GM23248 (cell line): ENCODE results near the gene HMG20A. TPM values are rescaled to one million over a fixed set of nuclear protein-coding genes. Genes with fewer than 3 reads are reported as not detected.
A peak's percentile ranks its signal among the peaks of the same experiment; 100 is the strongest.

Experiments used
- DNase-seq: peaks from one replicate; pipeline ENCODE4 v3.0.0-alpha.2; 2015
- H2AFZ ChIP-seq: fragments of 200-600 bp; sonication (generic); 2 replicates; pipeline ENCODE4 v1.6.1; 2016; ENCODE audit warnings: antibody characterized with exemption
- H3F3A ChIP-seq: fragments of 200-600 bp; sonication (generic); 2 replicates; pipeline ENCODE4 v1.6.1; 2016; ENCODE audit warnings: mild to moderate bottlenecking, antibody characterized with exemption, mixed run types; ENCODE audit not compliant: insufficient read depth
- H3K27ac ChIP-seq: fragments of 200-600 bp; sonication (generic); 2 replicates; pipeline ENCODE4 v1.5.1; 2016; ENCODE audit warnings: mild to moderate bottlenecking
- H3K27me3 ChIP-seq: fragments of 200-600 bp; sonication (generic); replicated peaks from 2 replicates; pipeline ENCODE4 v1.6.1; 2016; ENCODE audit warnings: mild to moderate bottlenecking; ENCODE audit not compliant: insufficient read depth
- H3K36me3 ChIP-seq: fragments of 200-600 bp; sonication (generic); 2 replicates; pipeline ENCODE4 v1.6.1; 2016; ENCODE audit warnings: low read depth, mild to moderate bottlenecking
- H3K4me1 ChIP-seq: fragments of 200-600 bp; sonication (generic); 2 replicates; pipeline ENCODE4 v1.6.1; 2016; ENCODE audit warnings: mild to moderate bottlenecking; ENCODE audit not compliant: insufficient read depth
- H3K4me2 ChIP-seq: fragments of 200-600 bp; sonication (generic); one replicate; pipeline ENCODE4 v1.6.1; 2016; ENCODE audit warnings: mild to moderate bottlenecking; ENCODE audit not compliant: unreplicated experiment
- H3K4me3 ChIP-seq: fragments of 200-600 bp; sonication (generic); 2 replicates; pipeline ENCODE4 v1.5.1; 2016; ENCODE audit warnings: mild to moderate bottlenecking
- H3K79me2 ChIP-seq: fragments of 200-600 bp; sonication (generic); 2 replicates; pipeline ENCODE4 v1.6.1; 2016; ENCODE audit warnings: mild to moderate bottlenecking; ENCODE audit not compliant: insufficient read depth
- H3K9ac ChIP-seq: fragments of 200-600 bp; sonication (generic); 2 replicates; pipeline ENCODE4 v1.6.1; 2016; ENCODE audit warnings: mild to moderate bottlenecking
- H3K9me2 ChIP-seq: fragments of 200-600 bp; sonication (generic); 2 replicates; pipeline ENCODE4 v1.6.1; 2016; ENCODE audit warnings: mixed run types, mild to moderate bottlenecking, moderate library complexity; ENCODE audit not compliant: insufficient read depth
- H3K9me3 ChIP-seq: fragments of 200-600 bp; sonication (generic); one replicate; pipeline ENCODE4 v1.6.1; 2017; ENCODE audit warnings: low read depth
- H4K20me1 ChIP-seq: fragments of 200-600 bp; sonication (generic); 2 replicates; pipeline ENCODE4 v1.6.0; 2016; ENCODE audit not compliant: insufficient read depth
- EZH2 ChIP-seq: fragments of 200-600 bp; sonication (generic); IDR thresholded peaks from 2 replicates; pipeline ENCODE4 v1.6.1; 2018; ENCODE audit warnings: antibody characterized with exemption, mild to moderate bottlenecking; ENCODE audit not compliant: insufficient read depth, poor library complexity, severe bottlenecking
- EZH2phosphoT487 ChIP-seq: fragments of 200-600 bp; sonication (generic); IDR thresholded peaks from 2 replicates; pipeline ENCODE4 v1.6.1; 2018; ENCODE audit warnings: antibody characterized with exemption, moderate library complexity, mild to moderate bottlenecking, low read depth; ENCODE audit not compliant: insufficient read depth
- WGBS, 2 experiments: methylation state at CpG; one replicate each; pipeline ENCODE4 v1.1.6; 2015 to 2017; ENCODE audit warnings: low lambda C conversion rate in 2 of 2, low coverage in 1 of 2; ENCODE audit errors: missing lambda C conversion rate in 2 of 2; 5-methylcytosine and 5-hydroxymethylcytosine counted together
- in situ Hi-C: fragments of 300-500 bp; cut with MboI; formaldehyde crosslinking; loops from 2 replicates; pipeline ENCODE4 v1.15.0; 2020
- polyA plus RNA-seq: library from polyadenylated mRNA; unstranded; fragments of >200 nt; fragmentation: Nextera tagmentation; extraction: Ambion mirVana; gene quantifications from 2 replicates; pipeline ENCODE4 v1.2.1, GENCODE V29; 2016
- total RNA-seq: library from RNA; depleted of rRNA; stranded (reverse); fragments of >200 nt; shearing (Covaris generic); gene quantifications from 2 replicates; pipeline ENCODE4 v1.2.3, GENCODE V29; 2014

HMG20A gene
- total and polyA plus RNA-seq, 2 experiments from 2014 or later = 15.1 to 25.1 TPM

DNA sequence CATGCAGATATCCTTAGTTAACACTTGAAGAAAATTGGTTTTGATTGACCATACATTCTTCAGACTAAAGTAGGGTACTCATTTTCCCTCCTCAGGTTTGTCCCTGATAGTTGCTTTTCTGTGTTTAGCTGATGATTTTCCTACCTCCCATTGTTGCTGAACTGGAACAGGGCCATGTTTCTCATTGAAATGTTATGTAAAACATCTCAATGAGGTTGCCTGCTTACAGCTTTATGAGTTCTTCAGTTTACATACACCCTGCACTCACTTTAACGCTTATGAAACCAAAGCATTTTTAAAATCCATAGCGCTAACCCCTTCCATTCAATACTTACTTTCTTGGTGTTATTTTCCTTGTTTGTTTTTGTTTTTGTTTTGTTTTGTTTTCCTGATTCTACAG lies 61.9 kb downstream of the HMG20A start:
- no peaks in the 10 kb centered on the region for H3K9me2 ChIP-seq
- TF ChIP-seq EZH2 (no peak), EZH2phosphoT487 (no peak)
- no peaks in the 10 kb centered on the region for H3K27me3 ChIP-seq
- peak overlapping the region; percentile 61 for H3K4me2 ChIP-seq
- WGBS, 2 experiments = 49 to 55% methylated on average over 2 of the region's 2 CpGs
- no peaks in the 10 kb centered on the region for H4K20me1 ChIP-seq
- in situ Hi-C loops = no loop called here
- DNase-seq = peak; percentile 89
- H3F3A ChIP-seq = peaks cover 40% of the 10 kb centered on the region
- H3K4me3 ChIP-seq = peak overlapping the region; percentile 34
- peak overlapping the region; percentile 56 for H3K27ac ChIP-seq
- 0 out of 2 replicates have a peak overlapping the region, but pooled peaks have one; percentile 28 for H3K9ac ChIP-seq
- H3K79me2 ChIP-seq = no peaks in the 10 kb centered on the region
- H3K36me3 ChIP-seq = peaks cover 28% of the 10 kb centered on the region; the same call in 1 of the 2 replicates
- H2AFZ ChIP-seq = no peak overlapping the region
- H3K4me1 ChIP-seq = peaks cover 42% of the 10 kb centered on the region
- no peaks in the 10 kb centered on the region for H3K9me3 ChIP-seq

- H3K9ac ChIP-seq = no peak overlapping the region
- 56 to 74% methylated on average over 1 of the region's 1 CpG for WGBS, 2 experiments
- DNase-seq = peak; percentile 48
Measured at GRCh38 chr15:77483425-77484140, 62.9 kb downstream of the HMG20A start.

GRCh38 chr15:77484994-77485393 lies 64.3 kb downstream of the HMG20A start:
- Histone ChIP-seq H3K36me3 (0 out of 2 replicates have a peak, but pooled peaks cover 13% of the 10 kb centered on the region), H3K4me3 (no peak overlapping the region), H3F3A (peaks cover 40% of the 10 kb centered on the region), H2AFZ (no peak overlapping the region), H3K27ac (no peak overlapping the region), H3K4me1 (peaks cover 38% of the 10 kb centered on the region), H3K4me2 (no peak overlapping the region), H3K9ac (no peak overlapping the region), H3K27me3 (no peaks in the 10 kb centered on the region), H3K9me3 (no peaks in the 10 kb centered on the region), H3K9me2 (no peaks in the 10 kb centered on the region), H3K79me2 (no peaks in the 10 kb centered on the region), H4K20me1 (no peaks in the 10 kb centered on the region)
- TF ChIP-seq EZH2phosphoT487 = no peak
- no peak for TF ChIP-seq EZH2
- in situ Hi-C loops = no loop called here
- no peak for DNase-seq

More at GRCh38 chr15:77483425-77484140, 62.9 kb downstream of the HMG20A start:
- H3K27me3 ChIP-seq = no peaks in the 10 kb centered on the region
- H4K20me1 ChIP-seq = no peaks in the 10 kb centered on the region
- H3K36me3 ChIP-seq = peaks cover 23% of the 10 kb centered on the region; the same call in 1 of the 2 replicates
- peak overlapping the region; percentile 39; the same call in 1 of the 2 replicates for H3K27ac ChIP-seq
- peaks cover 42% of the 10 kb centered on the region for H3K4me1 ChIP-seq
- no peak overlapping the region for H3K4me3 ChIP-seq
- TF ChIP-seq EZH2phosphoT487 (no peak), EZH2 (no peak)
- H3K79me2 ChIP-seq = no peaks in the 10 kb centered on the region
- H3K9me2 ChIP-seq = no peaks in the 10 kb centered on the region
- in situ Hi-C loops = no loop called here
- H2AFZ ChIP-seq = no peak overlapping the region
- H3F3A ChIP-seq = peaks cover 40% of the 10 kb centered on the region
- H3K4me2 ChIP-seq = peak overlapping the region; percentile 32
- no peaks in the 10 kb centered on the region for H3K9me3 ChIP-seq

DNA sequence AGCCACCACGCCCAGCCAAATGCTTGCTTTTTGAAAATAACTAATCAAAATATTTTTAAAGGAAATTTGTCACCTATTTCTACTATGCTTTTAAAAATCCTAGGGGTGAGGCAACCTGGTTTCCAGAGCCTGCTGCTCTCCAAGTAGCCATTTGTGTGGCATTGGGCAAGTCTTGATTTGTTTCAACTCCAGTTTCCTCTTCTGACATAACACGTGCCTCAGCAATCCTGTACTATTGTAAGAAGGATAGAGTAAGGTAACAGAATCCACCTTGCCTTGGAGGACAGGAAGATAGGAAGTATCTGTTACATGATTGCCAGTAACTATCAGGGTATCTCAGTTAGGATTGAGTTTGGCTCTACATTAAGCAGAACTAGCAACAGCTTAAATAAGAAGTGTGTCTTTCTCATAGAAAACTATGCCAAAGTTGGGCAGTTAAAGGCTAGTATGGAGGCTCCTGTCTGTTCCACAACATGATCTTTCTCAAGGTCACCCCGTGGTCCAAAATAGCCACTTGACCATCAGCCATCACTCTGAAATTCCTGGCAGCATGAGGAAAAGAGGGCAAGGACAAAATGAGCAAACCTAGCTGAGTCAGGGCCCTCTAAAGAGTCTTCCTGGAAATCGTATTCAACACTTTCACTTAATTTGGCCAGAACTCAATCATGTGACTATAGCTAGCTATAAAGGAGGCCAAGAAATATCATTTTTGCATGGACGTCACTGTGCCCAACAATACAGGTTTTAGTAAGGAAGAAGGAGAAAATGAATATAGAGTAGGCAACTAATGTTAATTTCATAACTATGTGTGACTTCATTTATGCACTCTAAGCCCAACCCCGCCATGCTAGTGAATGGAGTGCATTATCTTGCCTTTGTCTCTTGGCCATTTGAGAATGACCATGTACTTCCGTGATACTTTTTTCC lies 66.1 kb downstream of the HMG20A start:
- H3K27ac ChIP-seq = no peak overlapping the region
- in situ Hi-C loops = no loop called here

More for the DNA sequence above, 66.1 kb downstream of the HMG20A start:
- no peak overlapping the region for H3K9ac ChIP-seq
- 71 to 78% methylated on average over 7 of the region's 7 CpGs for WGBS, 2 experiments
- no peaks in the 10 kb centered on the region for H3K27me3 ChIP-seq
- no peak for DNase-seq
- no peaks in the 10 kb centered on the region for H3K9me3 ChIP-seq
- 0 out of 2 replicates have a peak, but pooled peaks cover 10% of the 10 kb centered on the region for H3K36me3 ChIP-seq
- no peaks in the 10 kb centered on the region for H3K9me2 ChIP-seq
- no peak for TF ChIP-seq EZH2phosphoT487
- no peak for TF ChIP-seq EZH2
- no peaks in the 10 kb centered on the region for H3K79me2 ChIP-seq
- peaks cover 27% of the 10 kb centered on the region for H3F3A ChIP-seq
- H2AFZ ChIP-seq = no peak overlapping the region
- H4K20me1 ChIP-seq = no peaks in the 10 kb centered on the region
- H3K4me1 ChIP-seq = peaks cover 26% of the 10 kb centered on the region
- H3K4me2 ChIP-seq = no peak overlapping the region
- no peak overlapping the region for H3K4me3 ChIP-seq
